ENCODE measurements around the gene YWHAQ. TPM values are rescaled to one million over a fixed set of nuclear protein-coding genes. Genes with fewer than 3 reads are reported as not detected.
"Not testable (repeated sequence)": the region's sequence is repeated elsewhere in the genome, so short reads cannot be mapped to it uniquely, and the experiment has no call there.

YWHAQ gene
- total RNA-seq, 1 donor from 2014 or later, result 655 TPM

DNA sequence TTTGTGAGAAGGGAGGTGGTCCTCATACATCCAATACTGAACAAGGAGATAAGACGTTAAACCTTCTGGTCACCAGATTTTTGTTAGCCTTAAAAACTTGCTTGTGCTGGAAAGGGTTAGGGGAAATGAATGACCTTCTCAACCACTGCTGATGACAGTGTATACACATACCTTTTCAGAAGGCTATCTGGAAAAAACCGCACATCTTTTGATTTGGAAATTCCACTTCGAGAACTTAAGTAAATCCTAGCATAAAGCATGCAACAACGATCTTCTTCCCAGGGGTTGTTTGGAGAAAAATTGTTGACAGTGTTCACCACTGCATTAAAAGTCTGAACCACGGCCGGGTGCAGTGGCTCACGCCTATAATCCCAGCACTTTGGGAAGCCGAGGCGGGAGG, 7.6 kb downstream of the YWHAQ start:
- Histone ChIP-seq H3K4me1 (peaks cover 21% of the 10 kb centered on the region), H3K4me2 (no peak overlapping the region), H3K79me2 (ENCODE audit: low read depth) (peaks cover 100% of the 10 kb centered on the region), H3F3A (ENCODE audit: low read depth) (peaks cover 8% of the 10 kb centered on the region), H3K27me3 (no peaks in the 10 kb centered on the region), H3K27ac (no peak overlapping the region), H2AFZ (replicated peaks) (no peak overlapping the region), H3K9ac (no peak overlapping the region), H3K9me3 (ENCODE audit: low read depth) (no peaks in the 10 kb centered on the region), H3K36me3 (peaks cover 10% of the 10 kb centered on the region), H3K4me3 (no peak overlapping the region), H4K20me1 (ENCODE audit: low read depth) (peaks cover 99% of the 10 kb centered on the region)
- peaks cover 32% of the 10 kb centered on the region for H3K4me1 Mint-ChIP-seq
- peaks cover 73% of the 10 kb centered on the region for H3K36me3 Mint-ChIP-seq
- H3K27ac Mint-ChIP-seq, result no peak overlapping the region
- H3K27me3 Mint-ChIP-seq (ENCODE audit: insufficient read depth, low read depth), result peaks cover 2% of the 10 kb centered on the region
- no peak for DNase-seq (ENCODE audit: low spot score)
- TF ChIP-seq, protein P1, sequence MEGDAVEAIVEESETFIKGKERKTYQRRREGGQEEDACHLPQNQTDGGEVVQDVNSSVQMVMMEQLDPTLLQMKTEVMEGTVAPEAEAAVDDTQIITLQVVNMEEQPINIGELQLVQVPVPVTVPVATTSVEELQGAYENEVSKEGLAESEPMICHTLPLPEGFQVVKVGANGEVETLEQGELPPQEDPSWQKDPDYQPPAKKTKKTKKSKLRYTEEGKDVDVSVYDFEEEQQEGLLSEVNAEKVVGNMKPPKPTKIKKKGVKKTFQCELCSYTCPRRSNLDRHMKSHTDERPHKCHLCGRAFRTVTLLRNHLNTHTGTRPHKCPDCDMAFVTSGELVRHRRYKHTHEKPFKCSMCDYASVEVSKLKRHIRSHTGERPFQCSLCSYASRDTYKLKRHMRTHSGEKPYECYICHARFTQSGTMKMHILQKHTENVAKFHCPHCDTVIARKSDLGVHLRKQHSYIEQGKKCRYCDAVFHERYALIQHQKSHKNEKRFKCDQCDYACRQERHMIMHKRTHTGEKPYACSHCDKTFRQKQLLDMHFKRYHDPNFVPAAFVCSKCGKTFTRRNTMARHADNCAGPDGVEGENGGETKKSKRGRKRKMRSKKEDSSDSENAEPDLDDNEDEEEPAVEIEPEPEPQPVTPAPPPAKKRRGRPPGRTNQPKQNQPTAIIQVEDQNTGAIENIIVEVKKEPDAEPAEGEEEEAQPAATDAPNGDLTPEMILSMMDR (IDR thresholded peaks at IDR 0.05), result no peak
- TF ChIP-seq EZH2phosphoT487 (IDR thresholded peaks at IDR 0.05) (no peak), EZH2 (IDR thresholded peaks at IDR 0.05) (no peak)
- no peak overlapping the region for H3K4me3 Mint-ChIP-seq
- peaks cover 14% of the 10 kb centered on the region for H3K9me3 Mint-ChIP-seq

DNA sequence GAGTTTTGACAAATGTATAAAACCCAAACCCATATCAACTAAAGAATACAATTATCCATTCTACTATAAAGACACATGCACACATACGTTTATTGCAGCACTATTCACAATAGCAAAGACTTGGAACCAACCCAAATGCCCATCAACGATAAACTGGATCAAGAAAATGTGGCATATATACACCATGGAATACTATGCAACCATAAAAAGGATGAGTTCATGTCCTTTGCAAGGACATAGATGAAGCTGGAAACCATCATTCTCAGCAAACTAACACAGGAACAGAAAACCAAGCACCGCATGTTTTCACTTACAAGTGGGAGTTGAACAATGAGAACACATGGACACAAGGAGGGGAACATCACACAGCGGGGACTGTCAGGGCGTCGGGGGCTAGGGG, 9.1 kb downstream of the YWHAQ start:
- H3K27me3 Mint-ChIP-seq (ENCODE audit: insufficient read depth, low read depth); H3K27ac ChIP-seq; H3K27me3 ChIP-seq; H3K36me3 ChIP-seq; H2AFZ ChIP-seq (replicated peaks); H3K9ac ChIP-seq; H3F3A ChIP-seq (ENCODE audit: low read depth); H3K27ac Mint-ChIP-seq; H3K4me2 ChIP-seq; H3K9me3 ChIP-seq (ENCODE audit: low read depth); DNase-seq (ENCODE audit: low spot score); H3K4me3 Mint-ChIP-seq; H3K4me1 ChIP-seq; H3K4me3 ChIP-seq: not testable (repeated sequence)
- H3K9me3 Mint-ChIP-seq, result peaks cover 23% of the 10 kb centered on the region
- H4K20me1 ChIP-seq (ENCODE audit: low read depth), result peaks cover 96% of the 10 kb centered on the region
- H3K79me2 ChIP-seq (ENCODE audit: low read depth), result peaks cover 100% of the 10 kb centered on the region
- H3K36me3 Mint-ChIP-seq, result peaks cover 73% of the 10 kb centered on the region
- peaks cover 17% of the 10 kb centered on the region for H3K4me1 Mint-ChIP-seq

DNA sequence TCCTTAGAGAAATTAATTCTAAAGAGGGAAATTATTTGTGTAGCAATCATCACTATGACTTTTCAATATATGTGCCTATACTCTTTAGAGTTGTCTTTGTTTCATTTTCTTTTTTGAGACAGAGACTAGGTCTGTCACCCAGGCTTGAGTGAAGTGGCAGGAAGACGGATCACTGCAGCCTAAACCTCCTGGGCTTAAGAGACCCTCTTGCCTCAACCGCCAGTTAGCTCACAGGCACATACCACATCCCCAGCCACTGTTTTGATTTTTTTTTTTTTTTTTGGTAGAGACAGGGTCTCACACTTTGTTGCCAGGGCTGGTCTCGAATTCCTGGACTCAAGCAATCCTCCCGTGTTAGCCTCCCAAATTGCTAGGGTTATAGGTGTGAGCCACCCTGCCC, 12.4 kb downstream of the YWHAQ start:
- H3K36me3 ChIP-seq, result peaks cover 5% of the 10 kb centered on the region
- DNase-seq (ENCODE audit: low spot score), result no peak
- no peaks in the 10 kb centered on the region for H3K9me3 ChIP-seq (ENCODE audit: low read depth)
- H3K27ac Mint-ChIP-seq, result no peak overlapping the region
- TF ChIP-seq EZH2phosphoT487 (IDR thresholded peaks at IDR 0.05) (no peak), EZH2 (IDR thresholded peaks at IDR 0.05) (no peak)
- TF ChIP-seq, protein P1 (IDR thresholded peaks at IDR 0.05), result no peak
- no peaks in the 10 kb centered on the region for H3K4me1 ChIP-seq
- H3K27ac ChIP-seq, result no peak overlapping the region
- H3K4me3 ChIP-seq, result no peak overlapping the region
- no peak overlapping the region for H3K9ac ChIP-seq
- peaks cover 4% of the 10 kb centered on the region for H3K4me1 Mint-ChIP-seq
- H3K36me3 Mint-ChIP-seq, result peaks cover 79% of the 10 kb centered on the region
- H3K9me3 Mint-ChIP-seq, result peaks cover 27% of the 10 kb centered on the region
- H4K20me1 ChIP-seq (ENCODE audit: low read depth), result peaks cover 96% of the 10 kb centered on the region
- no peak overlapping the region for H2AFZ ChIP-seq (replicated peaks)
- peaks cover 100% of the 10 kb centered on the region for H3K79me2 ChIP-seq (ENCODE audit: low read depth)
- H3K27me3 ChIP-seq, result no peaks in the 10 kb centered on the region
- H3K27me3 Mint-ChIP-seq (ENCODE audit: insufficient read depth, low read depth), result no peaks in the 10 kb centered on the region
- no peak overlapping the region for H3K4me3 Mint-ChIP-seq
- no peak overlapping the region for H3K4me2 ChIP-seq
- H3F3A ChIP-seq (ENCODE audit: low read depth), result no peaks in the 10 kb centered on the region

DNA sequence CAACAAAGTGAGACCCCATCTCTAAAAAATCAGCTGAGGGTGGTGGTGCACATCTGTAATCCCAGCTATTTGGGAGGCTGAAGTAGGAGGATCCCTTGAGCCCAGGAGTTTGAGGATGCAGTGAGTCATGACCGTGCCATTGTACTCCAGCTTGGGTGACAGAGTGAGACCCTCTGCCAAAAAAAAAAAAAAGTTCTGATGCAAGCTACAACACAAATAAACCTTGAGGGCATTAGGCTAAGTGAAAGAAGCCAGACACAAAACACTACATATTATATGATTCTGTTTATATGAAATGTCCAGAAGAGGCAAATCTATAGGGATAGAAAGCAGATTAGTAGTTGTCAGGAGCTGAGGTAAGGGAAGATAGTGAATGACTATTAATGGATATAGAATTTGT, 13.0 kb downstream of the YWHAQ start:
- no peaks in the 10 kb centered on the region for H3F3A ChIP-seq (ENCODE audit: low read depth)
- no peaks in the 10 kb centered on the region for H3K27me3 ChIP-seq
- peaks cover 6% of the 10 kb centered on the region for H3K4me1 Mint-ChIP-seq
- H3K4me2 ChIP-seq, result no peak overlapping the region
- no peaks in the 10 kb centered on the region for H3K4me1 ChIP-seq
- no peaks in the 10 kb centered on the region for H3K9me3 ChIP-seq (ENCODE audit: low read depth)
- no peak overlapping the region for H3K4me3 ChIP-seq
- H3K27me3 Mint-ChIP-seq (ENCODE audit: insufficient read depth, low read depth), result no peaks in the 10 kb centered on the region
- H3K36me3 ChIP-seq, result peaks cover 5% of the 10 kb centered on the region
- H3K27ac ChIP-seq, result no peak overlapping the region
- H3K4me3 Mint-ChIP-seq, result no peak overlapping the region
- no peak overlapping the region for H2AFZ ChIP-seq (replicated peaks)
- H3K9me3 Mint-ChIP-seq, result peaks cover 26% of the 10 kb centered on the region
- no peak for TF ChIP-seq EZH2 (IDR thresholded peaks at IDR 0.05)
- TF ChIP-seq, protein P1 (IDR thresholded peaks at IDR 0.05), result no peak
- TF ChIP-seq EZH2phosphoT487 (IDR thresholded peaks at IDR 0.05), result no peak
- H3K27ac Mint-ChIP-seq, result no peak overlapping the region
- peaks cover 96% of the 10 kb centered on the region for H4K20me1 ChIP-seq (ENCODE audit: low read depth)
- DNase-seq (ENCODE audit: low spot score), result no peak
- peaks cover 78% of the 10 kb centered on the region for H3K36me3 Mint-ChIP-seq
- peaks cover 100% of the 10 kb centered on the region for H3K79me2 ChIP-seq (ENCODE audit: low read depth)
- H3K9ac ChIP-seq, result no peak overlapping the region

Data from neural progenitor cell (in vitro differentiated cells).